ENCODE data around the gene IL16. TPM values are rescaled to one million over a fixed set of nuclear protein-coding genes. Genes with fewer than 3 reads are reported as not detected.

The IL16 gene
- total RNA-seq = 0.05 and 0.25 TPM in 2 replicates
- long read RNA-seq = 0 reads

GRCh38 chr15:81196576-81197254 is at the start of gene IL16:
IL16 (plus strand) TSS chr15:81196879; CDS start chr15:81225400, 28,521 bp downstream.
- H3K27me3 Mint-ChIP-seq (ENCODE audit: low read depth) = no peaks in the 10 kb centered on the region
- H3K9me3 Mint-ChIP-seq = no peaks in the 10 kb centered on the region
- no peaks in the 10 kb centered on the region for H3K36me3 Mint-ChIP-seq (ENCODE audit: low read depth)
- no peak within 1 kb of the TSS for H3K4me3 Mint-ChIP-seq
- H3K4me1 Mint-ChIP-seq = peaks cover 17% of the 10 kb centered on the region
- no peak for DNase-seq (ENCODE audit: low read depth, low spot score)
- H3K27ac Mint-ChIP-seq (ENCODE audit: unreplicated experiment) = no peak within 1 kb of the TSS
- TF ChIP-seq CTCF (conservative IDR thresholded peaks at IDR 0.05) = no peak

DNA sequence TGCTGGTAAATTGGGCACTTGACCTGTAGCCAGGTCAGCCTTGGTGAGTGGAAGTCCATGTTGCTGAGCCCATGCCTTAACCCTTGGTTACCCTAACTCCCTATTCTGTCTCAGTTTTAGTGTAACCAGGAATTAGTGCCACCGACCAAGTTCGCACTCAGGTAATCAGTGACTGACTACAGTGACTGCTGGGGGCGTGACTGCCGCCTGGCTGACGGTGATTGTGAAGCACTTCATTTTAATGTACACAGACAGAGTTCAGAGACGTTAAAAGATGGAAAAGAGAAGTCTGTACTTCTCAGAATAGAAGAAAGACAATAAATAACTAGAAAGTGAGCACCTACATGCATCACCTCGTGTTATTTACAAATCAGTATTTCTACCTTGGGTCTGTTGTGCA is 45.3 kb upstream of the IL16 start:
- no peak for TF ChIP-seq CTCF (conservative IDR thresholded peaks at IDR 0.05)
- Mint-ChIP-seq H3K4me1 (no peaks in the 10 kb centered on the region), H3K4me3 (no peak overlapping the region), H3K36me3 (ENCODE audit: low read depth) (no peaks in the 10 kb centered on the region), H3K27me3 (ENCODE audit: low read depth) (no peaks in the 10 kb centered on the region), H3K27ac (ENCODE audit: unreplicated experiment) (no peak overlapping the region), H3K9me3 (no peaks in the 10 kb centered on the region)
- DNase-seq (ENCODE audit: low read depth, low spot score) = no peak

DNA sequence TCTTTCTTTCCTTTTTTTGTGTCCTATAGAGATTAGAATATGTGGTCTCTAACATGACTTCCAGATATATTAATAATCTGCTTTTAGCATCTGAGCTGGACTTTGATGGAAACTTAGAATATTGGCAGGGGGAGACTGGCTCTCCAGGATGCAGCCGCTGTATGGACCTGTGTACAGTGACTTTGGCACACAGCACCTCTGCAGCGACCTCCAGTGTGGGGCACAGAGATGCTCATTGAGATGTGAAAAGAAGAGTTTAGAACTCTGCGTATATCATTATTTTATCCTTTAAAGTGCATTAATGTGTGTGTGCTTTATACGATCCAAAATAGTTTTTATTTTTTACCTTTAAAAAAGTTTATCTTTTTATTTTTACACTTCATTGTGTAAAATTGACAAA is 44.3 kb upstream of the IL16 start:
- no peaks in the 10 kb centered on the region for H3K36me3 Mint-ChIP-seq (ENCODE audit: low read depth)
- H3K4me1 Mint-ChIP-seq = no peaks in the 10 kb centered on the region

DNA sequence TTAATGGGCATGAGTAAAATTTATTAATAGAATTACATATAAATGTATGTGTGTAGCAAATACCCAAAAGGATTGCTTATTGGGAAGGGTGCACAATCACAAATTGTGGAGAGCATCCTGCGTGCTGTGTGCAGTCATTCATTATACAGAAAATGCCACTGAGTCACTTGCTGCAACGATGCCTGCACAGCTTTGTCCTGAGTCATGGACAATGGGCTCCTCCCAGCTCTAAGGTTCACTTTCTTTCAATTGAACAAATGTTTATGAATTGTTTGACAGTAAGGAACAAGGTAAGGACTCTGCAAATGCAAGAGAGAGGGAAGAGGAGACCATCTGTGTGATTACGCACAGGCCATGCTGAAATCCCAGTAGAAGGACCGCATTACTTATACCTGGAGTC is 43.9 kb upstream of the IL16 start:
- DNase-seq (ENCODE audit: low read depth, low spot score) = no peak
- Mint-ChIP-seq H3K4me1 (no peaks in the 10 kb centered on the region), H3K36me3 (ENCODE audit: low read depth) (no peaks in the 10 kb centered on the region), H3K27me3 (ENCODE audit: low read depth) (no peaks in the 10 kb centered on the region), H3K4me3 (no peak overlapping the region), H3K9me3 (no peaks in the 10 kb centered on the region), H3K27ac (ENCODE audit: unreplicated experiment) (no peak overlapping the region)
- TF ChIP-seq CTCF (conservative IDR thresholded peaks at IDR 0.05) = no peak

More for the DNA sequence above, 44.3 kb upstream of the IL16 start:
- no peak for DNase-seq (ENCODE audit: low read depth, low spot score)
- Mint-ChIP-seq H3K27me3 (ENCODE audit: low read depth) (no peaks in the 10 kb centered on the region), H3K27ac (ENCODE audit: unreplicated experiment) (no peak overlapping the region), H3K4me3 (no peak overlapping the region), H3K9me3 (no peaks in the 10 kb centered on the region)
- TF ChIP-seq CTCF (conservative IDR thresholded peaks at IDR 0.05) = no peak

DNA sequence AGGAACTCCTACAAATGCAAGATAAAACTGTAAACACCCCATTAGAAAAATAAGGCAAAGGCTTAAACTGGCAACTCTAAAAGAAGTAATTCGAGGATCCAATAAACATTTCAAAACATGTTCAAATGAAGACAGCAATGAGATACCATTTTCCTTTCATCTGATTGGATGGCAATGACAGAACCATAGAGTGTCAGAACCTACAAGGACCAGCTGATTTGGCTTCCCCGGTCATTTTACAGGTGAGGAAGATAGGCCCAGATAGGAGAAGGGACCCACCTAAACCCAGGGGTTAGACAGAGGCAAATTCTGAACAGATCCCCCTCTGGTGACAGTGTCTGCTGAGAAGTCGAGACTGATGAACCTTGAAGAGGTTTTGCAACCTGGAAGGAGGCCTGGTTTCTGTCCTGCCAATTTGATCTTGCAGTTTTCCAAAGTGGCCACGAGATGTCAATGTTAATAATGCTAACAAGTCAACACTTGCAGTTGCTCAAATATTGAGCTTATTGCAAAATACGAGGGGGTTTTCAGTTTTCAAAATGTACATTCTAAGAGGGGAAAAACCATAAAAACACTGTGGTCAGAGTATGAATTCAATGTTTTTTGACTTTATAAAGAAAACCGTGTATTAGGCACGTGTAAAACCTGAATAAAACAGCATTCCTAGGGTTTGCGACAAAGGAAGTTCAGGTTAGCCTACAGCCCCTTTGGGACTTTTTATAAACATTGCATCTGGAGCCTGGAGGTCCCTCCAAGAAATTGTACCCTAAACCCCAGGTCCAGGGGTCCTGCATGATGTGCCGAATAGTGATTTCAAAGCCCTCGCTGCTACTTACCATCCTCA is 41.1 kb upstream of the IL16 start:
- no peaks in the 10 kb centered on the region for H3K4me1 Mint-ChIP-seq
- no peak overlapping the region for H3K27ac Mint-ChIP-seq (ENCODE audit: unreplicated experiment)
- H3K4me3 Mint-ChIP-seq = no peak overlapping the region
- peaks cover 2% of the 10 kb centered on the region for H3K9me3 Mint-ChIP-seq
- H3K36me3 Mint-ChIP-seq (ENCODE audit: low read depth) = no peaks in the 10 kb centered on the region
- peak; percentile 3 for DNase-seq (ENCODE audit: low read depth, low spot score)
- no peaks in the 10 kb centered on the region for H3K27me3 Mint-ChIP-seq (ENCODE audit: low read depth)
- peak; percentile 63 for TF ChIP-seq CTCF (conservative IDR thresholded peaks at IDR 0.05)

Measured in neural crest cell (in vitro differentiated cells).